HG03457 (cell line): ENCODE results near the gene DLGAP4.
"Not testable (repeated sequence)": the region's sequence is repeated elsewhere in the genome, so short reads cannot be mapped to it uniquely, and the experiment has no call there.

Experiments
- ATAC-seq: cut with Tn5 transposase; IDR thresholded peaks from one replicate; pipeline ENCODE4 v1.9.1; 2021; ENCODE audit warnings: moderate number of reproducible peaks; ENCODE audit not compliant: unreplicated experiment

Gene DLGAP4

GRCh38 chr20:36372666-36373065, 66.5 kb downstream of the DLGAP4 start:
- ATAC-seq = no peak

DNA sequence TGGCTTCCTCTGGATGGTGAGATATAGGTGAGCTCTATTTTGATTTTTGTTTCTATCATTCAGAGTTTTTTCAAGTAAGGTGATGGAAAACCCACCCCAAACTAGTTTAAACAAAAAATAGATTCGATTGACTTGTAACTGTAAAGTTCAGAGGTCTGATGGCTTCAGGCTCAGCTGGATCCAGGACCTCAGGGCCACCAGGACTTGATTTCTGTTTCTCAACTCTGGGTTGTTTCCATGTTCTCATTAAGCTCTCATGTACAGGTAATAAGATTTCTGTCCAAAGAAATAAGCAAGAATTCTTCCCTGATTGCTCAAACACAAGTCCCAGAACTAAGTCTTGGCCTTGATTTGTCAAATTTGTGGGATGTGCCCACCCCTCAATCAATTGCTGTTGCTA, 67.0 kb downstream of the DLGAP4 start:
- ATAC-seq = no peak

- ATAC-seq = no peak
These were observed 68.9 kb downstream of the DLGAP4 start for GRCh38 chr20:36374995-36375394.

GRCh38 chr20:36377348-36378326, 71.5 kb downstream of the DLGAP4 start:
- no peak for ATAC-seq

DNA sequence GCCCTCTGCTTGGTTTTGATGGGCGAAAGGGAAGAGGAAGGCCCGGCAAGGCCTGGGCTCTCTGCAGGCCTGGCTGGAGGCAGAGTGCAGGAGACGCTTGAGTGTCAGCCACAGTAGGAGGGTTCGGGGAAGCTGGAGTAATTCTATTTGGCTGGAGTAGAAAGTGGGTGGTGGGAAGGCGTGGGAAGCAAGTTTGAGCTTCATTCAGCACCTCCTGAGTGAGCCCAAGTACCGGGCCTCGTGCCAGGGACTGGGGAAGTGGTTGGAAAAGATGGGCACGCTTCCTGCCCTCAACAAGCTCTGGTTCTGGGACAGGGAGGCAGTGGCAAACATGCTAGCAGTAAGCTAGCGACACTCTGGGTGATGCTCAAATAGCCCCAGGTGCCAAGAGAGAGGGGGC, 72.5 kb downstream of the DLGAP4 start:
- ATAC-seq = no peak

DNA sequence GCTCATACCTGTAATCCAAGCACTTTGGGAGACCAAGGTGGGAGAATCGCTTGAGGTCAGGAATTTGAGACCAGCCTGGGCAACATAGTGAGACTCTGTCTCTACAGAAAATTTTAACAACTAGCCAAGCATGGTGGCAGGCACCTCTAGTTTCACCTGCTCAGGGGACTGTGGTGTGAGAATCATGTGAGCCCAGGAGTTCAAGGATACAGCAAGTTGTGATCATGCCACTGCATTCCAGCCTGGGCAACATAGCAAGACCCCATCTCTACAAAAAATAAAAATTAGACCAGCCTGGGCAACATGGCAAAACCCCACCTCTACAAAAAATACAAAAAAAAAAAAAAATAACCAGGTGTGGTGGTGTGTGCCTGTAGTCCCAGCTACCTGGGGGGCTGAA, 73.8 kb downstream of the DLGAP4 start:
- not testable (repeated sequence) for ATAC-seq

DNA sequence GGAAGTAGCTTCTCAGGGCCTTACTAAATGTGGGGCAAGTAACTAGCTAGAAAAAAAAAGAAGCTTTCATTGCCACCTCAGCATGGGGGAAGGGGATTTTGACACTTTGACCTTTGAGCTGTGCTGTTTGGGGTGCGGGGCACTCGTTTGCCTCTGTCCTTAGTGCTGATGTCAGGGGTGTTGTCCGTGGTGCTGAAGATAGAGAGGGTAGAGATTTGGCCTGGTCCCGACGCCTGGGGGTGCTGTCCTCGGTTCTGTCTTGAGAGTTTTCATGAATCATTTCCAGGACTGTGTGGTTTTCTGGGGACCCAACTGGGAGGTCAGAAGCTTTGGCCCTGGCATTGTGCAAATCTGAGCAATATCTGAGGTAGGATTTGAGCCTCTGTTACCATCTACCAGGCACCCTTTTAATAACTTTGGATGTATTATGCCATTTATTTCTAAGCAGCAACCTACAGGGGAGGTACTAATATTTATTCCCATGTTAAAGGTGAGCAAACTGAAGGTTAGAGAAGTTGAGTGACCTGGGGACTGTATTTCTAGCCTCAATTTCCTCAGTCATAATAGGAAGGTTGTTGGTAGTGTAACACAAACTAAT, 78.0 kb downstream of the DLGAP4 start:
- ATAC-seq = no peak

DNA sequence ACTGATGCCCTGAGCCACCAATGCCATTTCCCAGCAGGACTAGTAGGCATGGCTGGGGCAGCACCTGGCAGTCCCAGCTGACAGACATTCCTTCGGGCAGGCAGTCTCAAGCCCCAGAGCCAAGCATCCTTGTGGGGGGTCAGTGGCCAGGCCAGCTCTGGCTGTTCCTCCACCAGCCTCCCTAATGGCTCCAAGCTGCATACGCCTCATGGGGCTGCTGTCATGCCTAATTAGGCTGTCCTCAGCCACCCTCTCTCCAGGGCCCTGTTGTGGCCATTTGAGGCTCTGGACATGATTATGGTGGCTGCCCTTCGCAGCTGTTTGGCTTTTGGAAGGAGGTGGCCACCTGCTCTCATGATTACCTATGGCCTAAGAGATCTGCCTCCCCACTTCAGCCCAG, 79.4 kb downstream of the DLGAP4 start:
- no peak for ATAC-seq

GRCh38 chr20:36386236-36386635, 80.1 kb downstream of the DLGAP4 start:
- ATAC-seq = no peak

DNA sequence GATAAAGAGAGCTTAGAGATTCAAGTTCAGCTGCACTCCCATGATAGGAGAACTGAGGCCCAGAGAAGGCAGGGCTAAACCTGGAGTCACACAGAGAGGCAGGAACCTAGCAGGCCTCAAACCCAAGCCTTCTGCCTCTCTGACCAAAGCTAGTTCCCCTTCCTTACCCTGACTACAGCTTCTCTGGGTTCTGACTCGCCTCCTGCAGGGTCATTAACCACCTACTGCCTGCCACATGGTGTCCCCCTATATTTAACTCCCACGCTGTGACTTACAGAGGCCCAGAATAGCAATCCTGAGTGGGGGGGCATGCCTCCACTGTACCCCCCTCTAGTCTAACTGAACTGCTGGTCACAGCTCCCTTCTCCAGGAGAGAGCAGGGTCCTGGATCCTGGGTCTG, 84.1 kb downstream of the DLGAP4 start:
- no peak for ATAC-seq

GRCh38 chr20:36390719-36391415, 84.7 kb downstream of the DLGAP4 start:
- no peak for ATAC-seq

DNA sequence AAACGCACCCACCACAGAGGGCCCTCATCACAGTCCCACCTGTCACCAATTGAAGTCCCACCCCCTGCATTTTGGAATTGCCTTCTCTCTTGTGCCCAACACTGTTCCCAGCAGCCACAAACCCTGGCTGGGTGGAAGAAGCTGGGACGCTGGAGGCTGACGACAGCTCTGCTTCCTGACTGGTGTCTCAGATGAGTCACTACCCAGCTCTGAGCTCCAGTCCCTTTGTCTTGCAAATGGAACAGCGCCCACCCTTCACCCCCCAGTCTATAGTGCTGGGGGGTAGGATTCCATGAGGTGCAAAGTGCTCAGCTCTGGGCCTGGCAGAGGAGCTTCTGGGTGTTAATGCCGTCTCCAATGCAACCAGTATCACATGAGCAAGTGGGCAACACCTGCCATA, 85.3 kb downstream of the DLGAP4 start:
- no peak for ATAC-seq

GRCh38 chr20:36391955-36392354, 85.8 kb downstream of the DLGAP4 start:
- ATAC-seq = no peak

DNA sequence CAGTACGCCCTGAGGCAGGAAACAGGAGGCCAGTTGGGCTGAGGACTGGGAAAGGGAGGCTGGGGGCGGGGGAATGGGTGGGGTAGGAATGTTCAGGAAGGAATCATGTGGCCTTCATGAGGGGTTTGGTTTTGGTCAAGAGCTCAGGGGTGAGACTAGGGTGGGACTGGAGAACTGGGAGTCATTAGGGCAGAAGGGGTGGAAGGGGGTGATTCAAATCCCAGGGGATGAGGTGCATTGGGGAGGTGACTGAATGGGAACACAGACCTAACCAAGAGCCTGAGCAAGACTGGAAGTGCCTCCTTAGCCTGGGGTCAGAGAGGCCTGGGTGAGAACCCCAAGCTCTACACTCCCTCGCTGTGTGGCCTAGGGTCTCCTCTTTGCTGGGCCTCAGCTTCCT, 86.8 kb downstream of the DLGAP4 start:
- ATAC-seq = no peak

- ATAC-seq = no peak
These were observed 88.3 kb downstream of the DLGAP4 start for GRCh38 chr20:36394340-36394965.

DNA sequence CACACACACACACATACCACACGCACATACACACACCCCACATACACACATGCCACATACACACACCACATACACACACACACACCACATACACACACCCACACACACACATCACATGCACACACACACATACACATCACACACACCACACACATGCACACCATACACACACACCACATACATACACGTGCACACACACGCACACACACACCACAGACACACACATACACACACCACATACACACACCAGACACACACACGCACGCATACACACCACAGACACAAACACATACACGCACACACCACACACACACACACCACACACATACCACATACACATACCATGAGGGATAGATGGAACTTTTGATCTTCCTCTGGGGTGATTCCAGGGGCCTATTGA, 90.2 kb downstream of the DLGAP4 start:
- ATAC-seq = no peak

DNA sequence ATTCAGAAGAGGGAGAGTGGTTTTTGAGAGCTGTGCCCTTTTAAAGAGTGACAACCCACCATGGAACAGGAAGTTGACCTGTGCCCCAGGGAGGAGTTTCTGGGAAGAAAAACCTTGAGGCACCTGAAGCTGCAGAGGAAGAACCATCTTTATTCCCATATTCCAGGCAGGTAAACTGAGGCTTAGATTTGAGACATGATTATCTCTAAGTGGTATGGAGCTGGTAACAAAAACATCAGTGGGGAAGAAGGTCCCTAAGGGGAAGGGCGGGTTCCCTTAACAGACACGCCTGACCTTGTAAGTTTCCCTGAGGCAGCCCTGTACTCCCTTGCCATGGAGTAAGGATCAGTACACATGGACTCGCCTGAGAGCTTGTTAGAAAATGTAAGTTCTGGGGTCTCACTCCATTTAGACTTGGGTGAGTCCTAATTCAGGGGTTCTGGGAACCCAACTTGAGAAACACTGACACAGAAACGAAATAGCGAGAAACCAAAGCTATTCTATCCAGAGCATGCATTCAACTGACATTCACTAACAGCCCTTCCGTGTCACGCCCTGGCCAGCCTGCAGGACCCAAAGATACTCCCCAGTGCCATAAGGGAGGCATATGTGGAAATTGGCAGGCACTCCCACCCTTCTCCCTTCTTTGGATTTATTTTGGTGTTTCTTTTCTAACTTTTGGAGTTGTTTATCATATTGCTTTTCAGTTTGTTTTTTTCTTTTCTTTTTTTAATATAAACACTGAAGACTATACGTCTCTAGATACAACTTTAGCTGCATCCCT, 90.9 kb downstream of the DLGAP4 start:
- ATAC-seq = no peak

- no peak for ATAC-seq
These were observed 92.4 kb downstream of the DLGAP4 start for GRCh38 chr20:36398515-36398914.

- no peak for ATAC-seq
These were observed 93.2 kb downstream of the DLGAP4 start for GRCh38 chr20:36399147-36399968.
